ENCODE results near the gene GRB7. TPM values are rescaled to one million over a fixed set of nuclear protein-coding genes. Genes with fewer than 3 reads are reported as not detected.

The GRB7 gene
- total RNA-seq, 4 donors from 2014 or later = 0.44 TPM; not detected in 3

GRCh38 chr17:39719563-39720355, 18.0 kb upstream of the GRB7 start:
- TF ChIP-seq CTCF (IDR thresholded peaks at IDR 0.05; ENCODE audit: low read depth) = no peak

GRCh38 chr17:39722104-39722503, 15.6 kb upstream of the GRB7 start:
- no peak for TF ChIP-seq CTCF (IDR thresholded peaks at IDR 0.05; ENCODE audit: low read depth)

GRCh38 chr17:39722965-39723848, 14.5 kb upstream of the GRB7 start:
- no peak for TF ChIP-seq CTCF (IDR thresholded peaks at IDR 0.05; ENCODE audit: low read depth)

- no peak for TF ChIP-seq CTCF (IDR thresholded peaks at IDR 0.05; ENCODE audit: low read depth)
These were observed 13.0 kb upstream of the GRB7 start for GRCh38 chr17:39724731-39725130.

- no peak for TF ChIP-seq CTCF (IDR thresholded peaks at IDR 0.05; ENCODE audit: low read depth)
These were observed 11.1 kb upstream of the GRB7 start for GRCh38 chr17:39726617-39727016.

GRCh38 chr17:39727556-39727955, 10.2 kb upstream of the GRB7 start:
- no peak for TF ChIP-seq CTCF (IDR thresholded peaks at IDR 0.05; ENCODE audit: low read depth)

- TF ChIP-seq CTCF (IDR thresholded peaks at IDR 0.05; ENCODE audit: low read depth) = no peak
These were observed 8.4 kb upstream of the GRB7 start for GRCh38 chr17:39729280-39729851.

All from subcutaneous adipose tissue (tissue), 4 donors.